NCI-H1694 (cell line): ENCODE results near the gene VWA3B.
A peak's percentile ranks its signal among the peaks of the same experiment; 100 is the strongest.
"Not testable (repeated sequence)": the region's sequence is repeated elsewhere in the genome, so short reads cannot be mapped to it uniquely, and the experiment has no call there.

Experiments used
- DNase-seq: peaks from one replicate; lab custom pipeline; 2025; lab: John Stamatoyannopoulos, UW

Gene VWA3B, protein sequence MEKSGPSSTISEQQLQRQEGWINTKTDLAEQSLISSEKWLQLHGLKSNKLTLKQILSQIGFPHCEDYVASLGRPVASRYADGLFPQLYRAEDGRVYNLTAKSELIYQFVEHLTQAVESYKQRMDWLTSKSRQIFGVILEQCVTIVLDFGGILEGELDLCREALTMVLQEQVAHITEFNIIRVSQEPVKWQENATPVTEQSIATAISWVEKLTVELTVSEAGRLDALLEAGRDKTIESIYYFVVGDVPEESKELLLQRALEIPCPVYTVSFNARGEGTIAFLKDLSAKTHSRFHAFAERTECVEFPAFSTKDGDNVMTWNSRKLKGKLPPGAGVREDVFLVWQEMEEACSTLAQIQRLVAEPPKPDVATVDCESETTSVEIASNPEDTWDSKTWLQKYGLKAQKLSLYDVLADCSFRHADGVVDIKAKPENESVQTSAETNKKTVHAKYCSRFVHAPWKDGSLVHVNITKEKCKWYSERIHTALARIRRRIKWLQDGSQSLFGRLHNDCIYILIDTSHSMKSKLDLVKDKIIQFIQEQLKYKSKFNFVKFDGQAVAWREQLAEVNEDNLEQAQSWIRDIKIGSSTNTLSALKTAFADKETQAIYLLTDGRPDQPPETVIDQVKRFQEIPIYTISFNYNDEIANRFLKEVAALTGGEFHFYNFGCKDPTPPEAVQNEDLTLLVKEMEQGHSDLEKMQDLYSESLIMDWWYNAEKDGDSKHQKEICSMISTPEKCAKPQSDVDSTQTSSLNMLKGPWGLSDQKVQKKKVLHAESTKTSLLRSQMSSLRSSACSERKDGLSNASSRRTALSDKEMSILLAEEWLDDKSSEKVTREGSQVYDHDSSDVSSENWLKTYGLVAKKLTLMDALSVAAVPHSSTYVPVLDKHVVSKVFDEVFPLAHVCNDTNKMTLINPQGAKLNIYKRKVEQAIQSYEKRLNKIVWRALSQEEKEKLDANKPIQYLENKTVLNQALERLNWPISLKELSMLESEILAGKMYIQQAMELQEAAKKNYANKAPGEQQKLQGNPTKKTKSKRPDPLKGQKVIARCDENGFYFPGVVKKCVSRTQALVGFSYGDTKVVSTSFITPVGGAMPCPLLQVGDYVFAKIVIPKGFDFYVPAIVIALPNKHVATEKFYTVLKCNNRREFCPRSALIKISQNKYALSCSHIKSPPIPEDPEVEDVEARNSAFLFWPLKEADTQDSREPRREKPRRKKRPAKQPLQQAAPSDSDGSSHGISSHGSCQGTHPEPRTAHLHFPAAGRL (N-terminal part only)

DNA sequence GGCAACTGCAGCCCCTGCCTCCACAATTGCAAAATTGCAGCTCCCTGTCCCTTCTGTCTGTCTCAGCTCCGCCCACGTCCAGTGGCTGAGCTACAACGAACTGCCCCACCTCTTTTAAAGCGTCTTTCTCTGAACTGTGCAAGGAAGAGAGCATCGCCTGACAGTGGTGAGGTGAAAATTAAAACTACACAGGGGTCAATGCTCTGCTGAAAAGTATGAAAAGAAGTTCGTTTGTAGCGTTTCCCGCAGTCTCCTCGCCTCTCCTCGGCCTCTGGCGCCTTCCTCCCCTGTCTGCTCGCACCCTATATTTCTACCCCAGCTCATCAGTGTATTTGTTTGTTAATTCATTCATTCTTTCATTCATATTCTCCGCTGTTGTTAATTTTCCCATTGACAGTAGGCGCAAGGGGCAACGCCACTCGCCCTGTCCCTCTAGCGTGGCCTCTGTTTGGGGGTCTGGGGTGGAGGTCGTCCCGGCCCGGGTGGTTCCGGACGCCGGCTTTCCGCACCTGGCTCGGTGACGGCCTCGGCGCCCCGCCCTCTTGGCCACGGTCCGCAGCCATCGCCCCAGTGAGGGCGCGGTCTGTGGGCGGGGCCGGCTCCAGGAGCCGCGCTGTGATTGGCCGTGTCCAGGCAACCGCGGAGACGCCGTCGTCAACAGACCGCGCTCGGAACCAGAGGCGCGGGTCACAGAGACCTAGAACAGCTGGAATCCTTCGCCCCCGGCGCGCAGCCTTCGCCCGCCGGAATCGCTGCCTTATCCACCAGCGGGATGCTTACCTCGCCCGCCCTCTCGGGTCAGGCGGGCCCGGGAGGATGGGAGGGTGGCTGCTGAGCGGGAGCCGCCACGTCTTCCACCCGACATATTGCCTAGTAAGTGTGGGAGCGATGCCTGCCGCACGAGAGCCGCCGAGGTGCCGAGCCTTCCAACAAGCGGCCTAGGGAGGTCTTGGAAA is at the start of gene VWA3B:
TSS of gene VWA3B (plus strand) at position 677 of the 956 bp plus-strand sequence. CDS start 5,926 bp downstream, outside the sequence.
- DNase-seq, result peak; percentile 38

DNA sequence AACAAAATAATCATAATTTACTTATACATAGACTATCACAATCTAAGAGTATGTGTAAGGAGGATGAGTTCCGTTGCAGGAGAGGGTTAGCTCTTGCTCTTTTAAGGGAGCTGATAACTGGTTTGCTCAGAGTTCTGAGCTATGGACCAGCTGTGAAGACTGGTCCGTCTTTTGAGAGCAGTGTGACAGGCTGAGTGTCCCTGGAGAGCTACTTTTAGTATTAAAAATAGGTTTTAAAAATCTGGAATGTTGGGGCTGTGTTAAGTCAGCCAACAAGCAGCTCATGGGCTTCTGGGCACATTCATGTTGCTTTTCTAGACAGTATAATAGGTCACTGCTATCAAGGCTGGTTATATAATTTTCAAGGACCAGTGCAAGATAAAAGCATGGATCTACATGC is 49.8 kb upstream of the VWA3B start:
- no peak for DNase-seq

DNA sequence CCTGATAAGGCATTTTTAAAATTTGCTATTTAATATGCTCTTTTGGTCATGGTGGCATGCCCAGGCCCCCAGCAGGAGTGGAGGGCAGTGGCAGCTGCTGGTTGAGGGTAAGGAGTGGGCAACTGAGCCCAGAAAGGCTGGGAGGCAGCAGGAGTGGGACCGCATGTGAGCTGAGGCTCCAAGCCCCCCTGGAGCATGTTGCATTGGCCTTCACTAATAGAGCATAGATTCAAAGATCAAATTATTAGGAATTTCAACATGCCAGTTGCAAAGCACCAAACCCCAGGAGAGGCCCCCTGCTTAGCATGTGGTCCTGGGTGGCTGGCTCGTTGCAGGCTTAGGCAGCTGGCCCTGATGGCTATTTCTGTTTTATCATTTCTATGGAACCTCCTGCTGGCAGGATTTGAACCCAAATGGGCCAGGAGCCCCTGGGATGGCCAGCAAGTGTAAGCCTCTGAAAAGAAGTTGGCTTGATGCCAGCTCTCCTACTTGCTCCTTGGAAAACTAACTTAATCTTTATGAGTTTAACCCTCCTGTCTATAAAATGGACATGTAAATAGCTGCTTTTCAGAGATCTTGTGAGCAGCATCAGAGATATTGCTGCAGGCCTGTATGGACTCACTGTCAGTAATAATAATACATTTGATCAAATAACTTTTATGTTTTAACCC is 49.2 kb upstream of the VWA3B start:
- DNase-seq, result no peak

DNA sequence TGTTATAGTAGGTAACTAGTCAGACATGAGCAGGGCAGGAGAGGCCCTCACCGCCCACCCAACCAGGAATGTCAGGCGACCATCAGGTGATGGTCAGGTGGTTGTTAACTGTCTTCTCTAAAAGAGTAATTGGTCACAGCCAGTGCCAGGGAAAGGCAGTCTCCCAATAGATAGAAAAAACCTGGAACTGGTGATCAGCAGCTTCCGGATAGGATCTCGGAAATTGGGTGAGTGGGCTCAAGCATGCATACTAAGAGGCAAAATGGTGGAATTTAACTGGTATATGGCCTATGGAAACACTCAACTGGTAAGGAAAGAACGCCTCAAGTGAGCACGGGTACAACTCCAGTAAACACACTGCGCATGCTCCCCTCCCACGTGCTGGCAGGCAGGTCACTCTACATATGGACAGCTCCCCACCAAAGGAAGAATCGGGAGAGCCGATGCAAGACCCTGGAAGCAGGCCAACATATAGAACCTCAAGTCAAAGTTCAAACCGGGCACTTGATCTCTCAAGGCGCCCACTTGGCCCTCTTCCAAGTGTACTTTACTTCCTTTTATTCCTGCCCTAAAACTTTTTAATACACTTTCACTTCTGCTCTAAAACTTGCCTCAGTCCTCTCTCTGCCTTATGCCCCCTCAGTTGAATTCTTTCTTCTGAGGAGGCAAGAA is 47.7 kb upstream of the VWA3B start:
- no peak for DNase-seq

- no peak for DNase-seq
Measured at GRCh38 chr2:98040331-98040939, 46.5 kb upstream of the VWA3B start.

- DNase-seq, result no peak
Measured at GRCh38 chr2:98043101-98043500, 43.9 kb upstream of the VWA3B start.

GRCh38 chr2:98044730-98045129 is 42.2 kb upstream of the VWA3B start:
- not testable (repeated sequence) for DNase-seq

GRCh38 chr2:98050070-98050469 is 36.9 kb upstream of the VWA3B start:
- DNase-seq, result no peak

GRCh38 chr2:98058191-98058975 is 28.6 kb upstream of the VWA3B start:
- no peak for DNase-seq

GRCh38 chr2:98060277-98060676 is 26.7 kb upstream of the VWA3B start:
- DNase-seq, result no peak

- DNase-seq, result no peak
Measured at GRCh38 chr2:98063291-98063854, 23.6 kb upstream of the VWA3B start.

DNA sequence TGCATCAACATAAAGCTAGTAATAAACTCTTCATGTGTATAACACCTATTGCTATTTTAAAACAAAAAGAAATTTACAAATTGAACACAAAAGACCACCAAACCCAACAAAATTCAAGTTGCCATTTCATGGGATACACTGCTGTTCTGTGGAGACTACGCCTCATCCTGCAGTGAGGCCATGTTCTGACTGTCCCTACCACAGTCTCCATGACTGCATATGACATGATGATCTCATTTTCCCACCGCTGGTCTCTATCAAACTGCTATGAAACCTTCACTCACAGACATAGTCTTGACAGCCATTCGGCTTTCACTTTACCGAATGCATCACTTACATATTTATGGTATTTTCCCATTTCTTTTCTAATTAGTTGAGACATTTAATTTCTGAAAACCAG is 21.2 kb upstream of the VWA3B start:
- no peak for DNase-seq

DNA sequence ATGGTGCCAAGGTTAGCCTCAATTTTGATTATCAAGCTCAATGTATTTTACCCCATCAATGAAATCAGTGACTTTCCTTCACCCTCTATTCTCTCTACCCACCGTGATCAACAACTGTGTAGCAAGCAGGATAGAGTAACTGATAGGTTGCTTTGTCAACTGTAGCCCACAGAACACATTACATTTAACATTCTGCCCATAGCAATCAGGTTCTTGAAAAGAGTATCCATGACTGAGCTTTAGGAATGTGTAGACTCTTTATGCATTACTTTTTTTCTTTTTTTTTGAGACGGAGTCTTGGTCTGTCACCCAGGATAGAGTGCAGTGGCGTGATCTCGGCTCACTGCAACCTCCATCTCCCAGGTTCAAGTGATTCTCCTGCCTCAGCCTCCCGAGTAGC is 19.8 kb upstream of the VWA3B start:
- no peak for DNase-seq

GRCh38 chr2:98070081-98070480 is 16.9 kb upstream of the VWA3B start:
- DNase-seq, result no peak

GRCh38 chr2:98072442-98072841 is 14.5 kb upstream of the VWA3B start:
- DNase-seq, result no peak

DNA sequence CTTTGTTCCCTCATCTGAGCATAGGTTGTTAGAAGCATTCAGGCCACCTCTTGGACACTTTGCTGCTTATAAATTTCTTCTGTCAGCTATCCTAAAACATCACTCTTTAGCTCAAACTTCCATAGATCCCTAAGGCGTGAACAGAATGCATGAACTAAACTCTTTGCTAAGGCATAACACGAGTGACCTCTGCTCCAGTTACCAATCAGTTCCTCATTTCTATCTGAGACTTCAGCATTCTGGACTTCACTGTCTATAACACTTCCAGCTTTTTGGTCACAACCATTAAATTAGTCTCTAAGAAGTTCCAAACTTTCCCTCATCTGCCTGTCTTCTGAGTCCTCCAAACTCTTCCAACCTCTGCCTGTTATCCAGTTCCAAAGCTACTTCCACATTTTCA is 8.3 kb upstream of the VWA3B start:
- DNase-seq, result no peak

GRCh38 chr2:98084151-98084868 is 2.7 kb upstream of the VWA3B start:
- DNase-seq, result no peak

DNA sequence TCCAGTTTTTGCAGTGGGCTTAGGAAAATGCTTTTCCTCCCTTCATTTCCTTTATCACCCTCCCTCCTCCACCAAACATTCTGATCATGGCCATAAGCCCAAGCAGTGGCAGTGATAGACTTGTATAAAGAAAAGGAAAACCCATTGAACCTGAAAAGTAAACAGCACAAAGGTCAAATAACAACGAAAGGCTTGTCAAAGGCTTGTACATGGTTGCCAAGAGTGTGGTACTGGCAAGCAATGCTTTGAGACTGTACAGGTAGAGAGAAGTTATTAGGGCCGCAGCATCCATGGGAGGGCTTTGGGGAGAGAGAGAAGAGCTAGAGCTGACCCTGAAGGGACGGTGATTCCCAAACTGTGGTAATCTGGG is 2.1 kb upstream of the VWA3B start:
- no peak for DNase-seq
